Psoas muscle (tissue), 8 donors: Measurements from ENCODE around the gene TRIM71. TPM values are rescaled to one million over a fixed set of nuclear protein-coding genes. Genes with fewer than 3 reads are reported as not detected.
"Not testable (repeated sequence)": the region's sequence is repeated elsewhere in the genome, so short reads cannot be mapped to it uniquely, and the experiment has no call there.

ENCODE experiments used
- ATAC-seq, 4 donors: fragments of 200-7000 bp; cut with Tn5 transposase; one replicate each; pipeline ENCODE4 v1.9.1; 2020; ENCODE audit warnings: moderate library complexity in 3 of 4, mild to moderate bottlenecking in 2 of 4
- DNase-seq, 2 donors: peaks; one replicate each; pipeline ENCODE4 v3.0.0-alpha.2; 2020
- H3K27ac ChIP-seq: fragments of 200-600 bp; one replicate; pipeline ENCODE4 v1.8.0; 2022
- H3K27me3 ChIP-seq, 3 donors: fragments of 200-600 bp in 1 of 3; one replicate each; pipeline versions ENCODE4 v1.6.1 to v1.8.0; 2013 to 2022; ENCODE audit warnings: low read length in 2 of 3, mild to moderate bottlenecking in 2 of 3, moderate library complexity in 1 of 3; ENCODE audit not compliant: insufficient read depth in 3 of 3
- H3K36me3 ChIP-seq, 2 donors: fragments of 200-600 bp in 1 of 2; one replicate each; pipeline versions ENCODE4 v1.6.1 to v1.8.0; 2013 to 2022; ENCODE audit warnings: low read depth in 1 of 2, mild to moderate bottlenecking in 1 of 2, moderate library complexity in 1 of 2; ENCODE audit not compliant: insufficient read depth in 1 of 2
- H3K4me1 ChIP-seq: fragments of 200-600 bp; one replicate; pipeline ENCODE4 v1.8.0; 2022
- H3K4me3 ChIP-seq: fragments of 200-600 bp; one replicate; pipeline ENCODE4 v1.8.0; 2022; ENCODE audit warnings: mild to moderate bottlenecking
- H3K9me3 ChIP-seq: fragments of 200-600 bp; one replicate; pipeline ENCODE4 v1.8.0; 2022
- CTCF ChIP-seq: fragments of 200-600 bp; IDR thresholded peaks from one replicate; pipeline ENCODE4 v1.8.0; 2022; ENCODE audit warnings: antibody characterized with exemption
- WGBS, 3 donors: extraction: QIAGEN DNeasy Blood & Tissue Kit; methylation state at CpG; one replicate each; pipeline versions ENCODE4 v1.1.6 to v1.1.7; 2013; 5-methylcytosine and 5-hydroxymethylcytosine counted together
- intact Hi-C, 2 donors: fragments of 100-400 bp; cut with DNase I; formaldehyde crosslinking; loops; one replicate each; pipeline versions ENCODE4 v1.11.0 to v1.14.2; 2022
- polyA plus RNA-seq, 3 donors: library from polyadenylated mRNA; stranded (reverse); fragments of 200-250 nt; gene quantifications; one replicate each; pipeline ENCODE4 v1.2.3, GENCODE V29; 2013
- total RNA-seq, 4 donors: library from RNA; stranded (reverse); fragmentation: NEBNext Ultra II Directional in 2 of 4; extraction: Animal tissue kit (Norgen Biotek cat#: 25700) in 2 of 4; gene quantifications; one replicate each; pipeline versions ENCODE4 v1.2.1 to v1.2.4, GENCODE V29; 2021 to 2023
- donor health status: healthy with polysubstance abuse.
- donor health status: DM: no; HTN: no; CAD: no; lungs with moderate emphysema.
- donor health status: Bipolar disorder and iron deficiency.
- donor health status: healthy.
- donor health status: DM: yes; HTN: yes; CAD: no.
- donor health status: DM: no; HTN: no; CAD: no.
- donor health status: DM: no; HTN: no; CAD: no.
- donor health status: DM: yes; HTN: yes; CAD: no.

Gene TRIM71
- total and polyA plus RNA-seq, 7 donors = 0.01 TPM; not detected in 6

- DNase-seq (no peak), ATAC-seq (no peak)
- H3K4me1 ChIP-seq = no peaks in the 10 kb centered on the region
- H3K4me3 ChIP-seq = no peak overlapping the region
- no peaks in the 10 kb centered on the region for H3K36me3 ChIP-seq
- no peaks in the 10 kb centered on the region for H3K9me3 ChIP-seq
- no peak for TF ChIP-seq CTCF
- H3K27me3 ChIP-seq = peaks cover 0 to 15% (median 3%) of the 10 kb centered on the region in 3 donors
- 87 to 95% (median 90%) methylated on average over 2 of the region's 2 CpGs for WGBS, 3 donors
- intact Hi-C loops = no loop called here
- H3K27ac ChIP-seq = no peak overlapping the region
These were observed 81.5 kb downstream of the TRIM71 start for GRCh38 chr3:32899265-32899664.

- WGBS, 3 donors = 71 to 76% (median 73%) methylated on average over 7 of the region's 7 CpGs
- no peak overlapping the region for H3K27ac ChIP-seq
- no peaks in the 10 kb centered on the region for H3K9me3 ChIP-seq
- no peak for ATAC-seq
- no peak overlapping the region for H3K4me3 ChIP-seq
- intact Hi-C loops = no loop called here
- no peaks in the 10 kb centered on the region for H3K36me3 ChIP-seq
- H3K4me1 ChIP-seq = no peaks in the 10 kb centered on the region
- DNase-seq = no peak
- peaks cover 0 to 15% (median 3%) of the 10 kb centered on the region in 3 donors for H3K27me3 ChIP-seq
- no peak for TF ChIP-seq CTCF
These were observed 83.5 kb downstream of the TRIM71 start for GRCh38 chr3:32901005-32901932.

GRCh38 chr3:32902887-32903371, 85.1 kb downstream of the TRIM71 start:
- peak; percentile 26 for TF ChIP-seq CTCF
- peak in 1 of 2 donors; percentile 22 for DNase-seq
- H3K36me3 ChIP-seq, H3K27ac ChIP-seq, intact Hi-C loops, H3K4me1 ChIP-seq, ATAC-seq, H3K9me3 ChIP-seq: not testable (repeated sequence)
- Histone ChIP-seq H3K4me3 (peak overlapping the region; percentile 55), H3K27me3 (peaks cover 0 to 15% (median 3%) of the 10 kb centered on the region in 3 donors)
- 25 to 43% (median 34%) methylated on average over 20 to 31 of the region's 31 CpGs for WGBS, 3 donors

GRCh38 chr3:32903953-32904352, 86.2 kb downstream of the TRIM71 start:
- H3K36me3 ChIP-seq = no peaks in the 10 kb centered on the region
- H3K4me1 ChIP-seq = no peaks in the 10 kb centered on the region
- no peak overlapping the region for H3K27ac ChIP-seq
- no peaks in the 10 kb centered on the region for H3K9me3 ChIP-seq
- no peak for TF ChIP-seq CTCF
- intact Hi-C loops = no loop called here
- no peak for DNase-seq
- H3K4me3 ChIP-seq = no peak overlapping the region
- peaks cover 0 to 8% (median 3%) of the 10 kb centered on the region in 3 donors for H3K27me3 ChIP-seq
- no peak for ATAC-seq
- WGBS, 3 donors = 94 to 96% (median 96%) methylated on average over 10 of the region's 10 CpGs
